ENCODE results near the gene SLC9A2.

Gene SLC9A2

GRCh38 chr2:102674370-102674769, 55.0 kb downstream of the SLC9A2 start:
- DNase-seq, result no peak

DNA sequence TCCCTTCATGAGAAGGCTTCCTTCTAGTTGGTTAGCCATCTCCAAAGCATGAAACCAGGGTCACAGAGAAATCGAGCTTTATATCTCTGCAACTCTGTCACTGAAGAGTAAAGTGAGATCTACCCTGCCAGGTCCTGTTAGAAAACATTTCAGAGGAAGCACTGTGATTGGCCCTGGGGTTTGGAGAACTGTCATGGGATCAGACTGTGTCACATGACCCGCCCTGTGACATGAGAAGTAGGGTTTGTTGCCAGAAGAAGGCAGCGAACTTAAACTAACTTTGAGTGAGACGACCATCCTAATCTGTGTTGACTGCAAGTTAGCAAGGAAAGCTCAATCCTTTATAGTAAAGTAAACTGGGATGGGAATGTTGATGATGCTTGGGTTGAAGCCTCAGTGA, 55.5 kb downstream of the SLC9A2 start:
- DNase-seq, result no peak

GRCh38 chr2:102677244-102678215, 58.2 kb downstream of the SLC9A2 start:
- no peak for DNase-seq

DNA sequence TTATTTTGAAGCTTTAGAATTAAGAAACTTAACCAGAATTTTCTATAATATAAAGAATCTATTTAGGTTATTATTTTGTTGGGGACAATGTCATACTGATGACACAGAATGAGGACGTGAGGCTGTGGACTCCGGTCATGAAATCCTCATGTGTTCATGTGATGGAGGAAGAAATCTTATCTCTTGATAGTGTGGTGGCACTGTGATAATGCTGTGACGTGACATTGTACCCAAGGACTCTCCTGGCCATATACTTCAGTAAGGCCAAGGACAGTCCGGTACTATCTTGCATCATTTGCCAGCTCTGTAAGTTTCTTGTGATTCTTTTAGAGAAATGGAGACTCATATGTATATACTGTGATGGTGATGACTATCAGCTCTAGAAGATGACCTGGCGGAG, 59.1 kb downstream of the SLC9A2 start:
- DNase-seq, result no peak

DNA sequence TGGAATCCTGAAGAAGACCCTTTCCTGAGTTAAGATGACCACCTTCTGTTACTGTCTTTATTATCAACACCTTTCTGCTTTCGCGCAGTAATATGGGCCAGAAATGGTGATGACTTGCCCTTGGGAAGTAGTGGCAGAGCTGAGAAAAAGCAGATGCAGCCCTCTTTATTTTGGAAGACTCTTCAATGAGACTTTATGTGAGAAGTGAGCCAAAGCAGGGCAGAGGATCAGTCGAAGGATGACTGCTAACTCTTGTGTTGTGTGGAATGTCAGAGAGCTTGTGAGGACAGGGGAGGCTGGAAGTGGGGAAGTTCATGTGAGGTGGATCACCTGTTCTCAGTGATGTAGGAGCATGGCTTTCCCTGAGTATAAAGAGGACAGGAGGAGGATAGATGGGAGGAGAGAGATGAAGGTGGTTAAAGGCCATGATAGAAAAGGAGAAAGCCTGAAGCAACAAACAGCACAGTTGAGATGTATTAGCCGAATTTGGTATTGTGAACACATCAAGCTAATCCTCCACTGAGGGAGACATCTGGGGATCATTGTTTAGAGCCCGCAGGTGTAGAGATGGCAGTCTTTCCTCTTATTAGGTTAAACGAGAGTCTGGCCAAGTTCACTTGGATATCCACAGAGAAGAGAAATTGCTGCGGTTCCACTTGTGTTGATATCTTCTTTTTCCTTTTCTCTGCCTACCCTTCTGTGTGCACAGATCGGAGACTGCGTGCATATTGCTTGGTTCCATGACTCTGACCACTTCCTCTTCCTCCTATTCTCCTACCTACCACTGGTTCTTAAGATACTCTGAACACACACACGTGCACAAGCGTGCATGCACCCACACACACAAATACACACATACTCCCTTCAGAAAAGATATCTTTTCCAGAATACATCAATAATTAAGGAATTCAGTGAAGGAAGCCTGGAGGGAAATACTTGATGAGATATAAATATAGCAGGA, 67.4 kb downstream of the SLC9A2 start:
- no peak for DNase-seq

GRCh38 chr2:102690012-102690411, 70.7 kb downstream of the SLC9A2 start:
- DNase-seq, result no peak

- DNase-seq, result no peak
Observed at GRCh38 chr2:102696463-102696862, 77.1 kb downstream of the SLC9A2 start.

DNA sequence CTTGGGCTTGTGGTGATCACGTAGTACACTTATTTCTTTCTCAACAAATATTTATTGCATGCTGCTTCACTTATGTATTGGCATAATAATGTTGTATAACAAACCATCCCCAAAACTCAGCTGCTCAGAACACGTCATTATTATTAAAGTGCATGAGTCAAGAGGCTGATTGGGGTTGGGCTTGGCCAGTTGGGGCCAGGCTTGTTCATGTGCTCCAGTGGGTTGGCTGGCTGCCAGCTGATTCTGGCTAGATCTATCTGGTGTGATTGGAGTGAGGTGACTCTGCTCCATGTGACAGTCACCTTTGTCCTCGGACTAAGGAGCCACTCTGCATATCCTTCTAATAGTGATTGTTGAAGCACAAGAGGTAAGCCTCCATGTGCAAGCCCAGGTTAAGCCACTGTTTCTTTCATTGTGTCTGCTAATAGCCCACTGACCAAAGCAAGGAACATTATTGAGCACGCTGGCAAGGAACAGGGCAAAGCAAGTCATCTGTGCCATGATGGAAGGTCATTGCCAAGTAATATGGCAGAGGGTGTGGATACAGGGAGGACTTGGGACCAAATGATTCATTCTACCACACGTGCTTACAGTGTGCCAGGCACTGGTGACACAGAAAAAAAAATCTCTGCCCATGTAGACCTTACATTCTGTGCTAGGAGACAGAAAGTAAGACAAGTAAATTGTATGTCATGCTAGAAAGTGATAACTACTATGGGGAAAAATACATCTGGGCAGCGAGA, 79.2 kb downstream of the SLC9A2 start:
- DNase-seq, result no peak

GRCh38 chr2:102703305-102703704, 84.0 kb downstream of the SLC9A2 start:
- DNase-seq, result no peak

DNA sequence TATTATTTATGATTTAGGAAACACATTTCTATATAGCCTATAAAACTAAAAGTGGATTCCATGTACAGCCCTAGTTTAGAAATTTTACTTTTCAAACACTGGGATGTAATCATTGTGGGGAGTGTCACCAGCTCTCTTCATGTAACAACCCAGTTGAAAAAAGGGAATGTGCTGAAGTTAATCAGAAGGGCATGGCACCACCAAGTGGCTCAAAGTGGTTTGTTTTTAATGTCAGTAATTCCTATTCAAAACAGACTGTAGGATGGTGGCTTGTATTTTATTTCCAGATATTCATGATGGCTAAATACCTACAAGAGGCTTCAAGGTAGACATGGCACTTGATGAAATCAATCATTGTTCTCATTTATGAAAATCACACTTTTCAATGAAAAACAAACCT, 84.4 kb downstream of the SLC9A2 start:
- peak in 1 of 2 donors; percentile 15 for DNase-seq

DNA sequence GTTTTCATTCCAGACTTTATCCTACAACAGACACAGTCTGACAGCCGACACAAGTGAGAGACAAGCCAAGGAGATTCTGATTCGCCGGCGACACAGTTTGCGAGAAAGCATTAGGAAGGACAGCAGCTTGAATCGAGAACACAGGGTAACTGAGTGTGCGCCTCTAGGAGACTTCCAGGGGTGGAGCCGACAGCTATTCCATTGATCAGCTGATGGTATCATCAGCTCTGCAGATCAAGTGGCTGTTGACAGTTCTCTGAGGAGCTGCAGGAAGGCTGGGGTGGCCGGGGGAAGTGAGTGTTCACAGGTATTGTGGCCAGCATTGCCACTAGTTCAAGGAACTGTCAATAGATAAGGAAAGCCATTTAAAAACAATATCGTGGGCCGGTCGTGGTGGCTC, 85.2 kb downstream of the SLC9A2 start:
- DNase-seq, result no peak

DNA sequence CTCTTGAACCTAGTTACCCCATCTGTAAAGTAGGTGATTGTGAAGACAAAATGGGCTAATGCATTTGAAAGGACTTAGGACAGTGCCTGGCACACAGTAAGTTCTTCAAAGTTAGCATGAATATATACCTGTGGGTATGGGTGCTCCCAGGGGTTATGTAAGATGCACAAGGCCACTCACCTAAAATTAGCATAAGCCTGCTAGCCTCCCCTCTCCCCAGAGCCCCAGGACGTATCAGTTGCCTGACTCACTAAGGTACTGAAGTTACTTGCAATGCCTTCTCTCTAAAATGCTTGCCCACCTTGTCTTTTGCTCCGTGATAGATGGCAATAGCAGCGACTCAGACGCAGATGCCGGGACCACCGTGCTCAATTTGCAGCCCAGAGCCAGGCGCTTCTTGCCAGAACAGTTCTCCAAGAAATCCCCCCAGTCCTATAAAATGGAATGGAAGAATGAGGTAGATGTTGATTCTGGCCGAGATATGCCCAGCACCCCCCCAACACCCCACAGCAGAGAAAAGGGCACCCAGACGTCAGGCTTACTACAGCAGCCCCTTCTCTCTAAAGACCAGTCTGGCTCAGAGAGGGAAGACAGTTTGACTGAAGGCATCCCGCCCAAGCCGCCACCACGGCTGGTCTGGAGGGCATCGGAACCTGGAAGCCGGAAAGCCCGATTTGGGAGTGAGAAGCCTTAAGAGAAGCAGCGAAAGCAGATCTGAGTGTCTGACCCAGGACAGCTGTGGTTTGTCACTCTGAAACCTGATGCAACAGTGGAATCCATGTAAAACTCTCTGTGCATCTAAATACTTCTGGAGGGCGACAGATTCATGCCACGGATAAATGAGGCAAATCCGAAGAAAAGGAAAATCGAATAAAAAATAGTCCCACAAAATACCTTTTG, 88.7 kb downstream of the SLC9A2 start:
- DNase-seq, result no peak

DNA sequence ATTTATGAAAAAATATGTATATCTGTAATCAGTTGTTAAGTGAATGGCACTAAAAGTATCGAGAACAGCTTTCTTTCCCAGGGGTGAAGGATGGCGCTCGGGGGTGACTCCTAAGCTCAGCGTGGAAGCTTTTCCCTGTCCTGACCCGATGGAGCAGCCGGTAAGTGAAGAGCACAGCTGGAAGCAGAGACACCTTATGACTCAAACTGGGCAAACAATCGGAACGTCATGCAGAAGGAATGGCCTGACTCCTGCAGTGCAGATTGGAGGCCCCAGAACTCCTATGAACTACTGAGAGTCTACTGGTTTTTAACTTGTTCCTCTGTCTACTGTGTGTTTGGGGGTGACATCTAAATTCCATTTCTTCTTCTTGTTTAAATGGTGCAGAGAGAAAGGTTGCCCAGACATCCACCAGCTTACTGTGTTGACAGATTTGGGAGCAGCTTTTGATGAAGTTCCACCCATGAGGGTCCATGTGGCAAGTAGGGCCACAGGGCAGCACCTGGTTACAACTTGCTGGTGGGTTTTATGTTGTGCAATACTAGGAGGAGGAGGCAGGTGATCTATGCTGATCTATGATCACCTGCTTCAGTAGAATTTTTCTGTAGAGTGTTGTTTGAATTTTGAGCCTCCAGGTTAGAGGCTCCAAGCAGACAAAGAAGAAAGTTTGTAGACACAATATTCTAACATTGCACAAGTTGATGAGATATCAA, 89.7 kb downstream of the SLC9A2 start:
- DNase-seq, result no peak

DNA sequence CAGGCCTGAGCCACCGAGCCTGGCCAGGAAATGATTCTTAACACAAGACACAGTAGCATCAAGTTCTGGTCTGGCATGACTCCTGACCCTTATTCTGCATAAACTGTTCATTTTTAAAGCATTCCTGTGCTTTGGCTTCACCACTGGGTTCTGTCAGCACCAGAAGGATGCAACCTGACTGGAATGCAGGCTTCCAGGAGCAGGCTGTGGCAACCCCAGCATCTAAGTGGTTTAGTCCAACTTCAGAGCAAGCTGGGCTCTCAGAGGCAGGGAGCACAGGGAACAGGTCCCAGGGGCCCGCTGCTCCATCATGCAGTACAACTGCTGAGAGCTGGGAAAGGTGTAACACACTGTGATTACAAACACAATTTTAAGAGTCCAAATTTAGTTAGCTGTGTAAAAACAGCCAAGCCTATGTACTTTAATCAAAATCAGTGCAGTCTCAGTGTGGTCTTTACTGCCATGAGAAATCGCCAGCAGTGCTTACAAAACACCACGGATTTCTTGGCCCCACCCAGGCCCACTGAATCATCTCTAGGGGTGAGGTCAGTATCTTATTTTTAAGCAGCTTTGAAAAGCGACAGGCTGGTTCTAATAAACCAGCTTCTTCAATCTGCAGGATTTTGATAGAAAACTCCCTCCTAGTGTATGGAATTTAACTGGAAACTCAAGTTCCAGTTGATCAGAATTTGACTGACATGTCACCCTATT, 98.1 kb downstream of the SLC9A2 start:
- DNase-seq, result no peak

- DNase-seq, result no peak
Observed at GRCh38 chr2:102718387-102719316, 99.3 kb downstream of the SLC9A2 start.

DNA sequence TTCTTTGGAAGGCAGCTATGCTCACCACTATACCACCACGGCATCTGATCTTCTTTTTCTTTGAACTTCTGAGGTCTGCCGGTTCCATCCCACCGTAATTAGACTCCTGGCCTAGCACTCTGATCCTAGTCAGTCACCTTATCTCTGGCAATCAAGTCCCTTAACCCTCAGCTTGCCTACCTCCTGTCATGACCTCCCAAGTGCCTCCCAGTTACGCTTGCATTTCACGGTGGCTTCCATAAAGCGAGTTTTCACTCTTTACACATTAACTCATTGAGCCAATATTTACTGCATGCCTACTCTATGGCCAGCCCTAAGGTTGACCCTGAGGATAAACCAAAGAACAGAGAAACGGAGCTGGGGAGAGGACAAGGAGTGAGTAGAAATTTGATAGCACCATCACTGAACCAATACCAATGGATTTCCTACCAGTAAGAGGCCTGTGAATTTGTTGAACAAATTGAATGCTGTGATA, 104.7 kb downstream of the SLC9A2 start:
- no peak for DNase-seq

- DNase-seq, result no peak
Observed at GRCh38 chr2:102724553-102724952, 105.2 kb downstream of the SLC9A2 start.

GRCh38 chr2:102726128-102727087, 107.1 kb downstream of the SLC9A2 start:
- DNase-seq, result no peak
